IPS-18c (cell line): ENCODE results near the gene NHLH1.

Experiments used
- H3K4me3 ChIP-seq: 2 replicates; pipeline ENCODE4 v1.7.0; 2013; ENCODE audit warnings: low read depth, mild to moderate bottlenecking, low read length, moderate library complexity; ENCODE audit not compliant: insufficient read depth
- H3K9me3 ChIP-seq: one replicate; pipeline ENCODE4 v1.6.1; 2013; ENCODE audit warnings: mild to moderate bottlenecking, low read length, moderate library complexity; ENCODE audit not compliant: control insufficient read depth, insufficient read depth

NHLH1 gene

GRCh38 chr1:160418483-160418882, 51.6 kb downstream of the NHLH1 start:
- H3K9me3 ChIP-seq = no peaks in the 10 kb centered on the region

DNA sequence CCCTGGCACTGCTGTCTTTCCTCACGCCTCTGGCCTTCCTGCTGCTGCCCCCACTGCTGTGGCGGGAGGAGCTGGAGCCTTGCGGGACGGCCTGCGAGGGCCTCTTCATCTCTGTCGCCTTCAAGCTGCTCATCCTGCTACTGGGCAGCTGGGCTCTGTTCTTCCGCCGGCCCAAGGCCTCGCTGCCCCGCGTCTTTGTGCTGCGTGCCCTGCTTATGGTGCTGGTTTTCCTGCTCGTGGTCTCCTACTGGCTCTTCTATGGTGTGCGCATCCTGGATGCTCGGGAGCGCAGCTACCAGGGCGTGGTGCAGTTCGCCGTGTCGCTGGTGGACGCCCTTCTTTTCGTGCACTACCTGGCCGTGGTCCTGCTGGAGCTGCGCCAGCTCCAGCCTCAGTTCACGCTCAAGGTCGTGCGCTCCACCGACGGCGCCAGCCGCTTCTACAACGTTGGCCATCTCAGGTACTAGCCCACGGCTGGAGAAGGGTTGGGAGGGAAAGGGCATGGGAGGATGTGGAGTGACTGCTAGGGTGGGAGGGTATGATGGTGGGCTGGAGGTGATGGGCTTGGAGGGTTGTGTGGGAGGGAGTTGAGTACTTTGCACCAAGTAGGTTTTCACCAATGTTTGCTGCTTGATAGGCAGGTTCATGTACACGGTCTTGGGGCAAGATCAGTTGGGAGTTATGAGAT, 52.4 kb downstream of the NHLH1 start:
- H3K4me3 ChIP-seq = no peak overlapping the region
- no peaks in the 10 kb centered on the region for H3K9me3 ChIP-seq

More at GRCh38 chr1:160418483-160418882, 51.6 kb downstream of the NHLH1 start:
- no peak overlapping the region for H3K4me3 ChIP-seq

DNA sequence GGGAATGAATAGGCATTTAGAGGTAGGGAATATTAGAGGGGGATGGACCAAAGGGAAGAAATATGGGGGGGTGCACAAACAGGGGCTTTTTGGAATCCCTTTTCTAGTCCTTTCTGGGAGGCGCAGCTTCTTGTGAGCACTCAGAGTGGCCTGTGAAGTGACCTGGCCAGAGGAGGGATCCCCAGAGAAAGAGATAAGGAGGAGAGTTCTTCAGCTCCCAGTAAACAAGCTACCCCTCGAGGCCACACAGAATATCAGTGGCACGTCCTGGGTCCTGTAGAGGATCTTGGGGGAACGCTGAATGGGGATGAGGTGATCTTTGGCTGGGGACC, 52.9 kb downstream of the NHLH1 start:
- Histone ChIP-seq H3K4me3 (no peak overlapping the region), H3K9me3 (no peaks in the 10 kb centered on the region)

DNA sequence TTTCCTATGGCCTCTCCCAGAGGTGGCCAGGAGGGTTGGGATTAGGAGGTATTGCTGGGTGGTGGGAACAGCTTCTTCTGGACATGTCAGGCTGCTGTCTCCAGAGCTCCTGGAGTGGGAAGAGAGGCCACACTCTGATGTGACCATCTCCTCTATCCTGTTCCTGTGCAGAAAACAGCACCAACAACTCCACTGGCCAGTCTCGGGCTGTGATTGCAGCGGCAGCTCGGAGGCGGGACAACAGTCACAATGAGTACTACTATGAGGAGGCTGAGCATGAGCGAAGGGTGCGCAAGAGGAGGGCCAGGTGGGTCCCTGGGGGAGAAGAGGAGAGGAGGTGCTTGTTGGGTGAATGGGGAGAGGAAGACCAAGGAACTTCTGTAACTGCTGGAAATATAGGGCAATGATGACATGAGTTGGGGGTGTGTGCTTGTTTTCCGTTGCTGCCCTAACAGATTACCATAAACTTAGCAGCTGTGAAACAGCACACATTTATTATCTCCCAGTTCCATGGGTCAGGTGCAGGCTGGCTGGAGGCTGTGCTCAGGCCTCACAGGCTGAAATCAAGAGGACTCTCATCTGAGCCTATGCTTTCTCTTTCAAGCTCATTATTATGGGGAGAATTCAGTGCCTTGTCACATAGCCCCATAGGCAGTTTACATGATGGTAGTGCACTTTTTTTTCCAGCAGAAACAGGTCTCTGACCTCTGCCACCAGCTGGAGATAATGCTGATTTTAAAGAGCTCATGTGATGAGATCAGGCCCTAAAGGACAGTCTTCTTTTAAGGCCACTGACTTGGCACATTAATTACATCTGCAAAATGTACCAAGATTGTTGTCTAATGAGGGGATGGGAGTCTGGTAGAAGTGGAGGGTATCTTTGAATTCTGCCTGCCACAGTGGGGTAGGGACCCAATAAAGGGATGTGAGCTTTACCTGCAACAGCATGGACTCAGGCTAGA, 54.3 kb downstream of the NHLH1 start:
- Histone ChIP-seq H3K4me3 (no peak overlapping the region), H3K9me3 (no peaks in the 10 kb centered on the region)

DNA sequence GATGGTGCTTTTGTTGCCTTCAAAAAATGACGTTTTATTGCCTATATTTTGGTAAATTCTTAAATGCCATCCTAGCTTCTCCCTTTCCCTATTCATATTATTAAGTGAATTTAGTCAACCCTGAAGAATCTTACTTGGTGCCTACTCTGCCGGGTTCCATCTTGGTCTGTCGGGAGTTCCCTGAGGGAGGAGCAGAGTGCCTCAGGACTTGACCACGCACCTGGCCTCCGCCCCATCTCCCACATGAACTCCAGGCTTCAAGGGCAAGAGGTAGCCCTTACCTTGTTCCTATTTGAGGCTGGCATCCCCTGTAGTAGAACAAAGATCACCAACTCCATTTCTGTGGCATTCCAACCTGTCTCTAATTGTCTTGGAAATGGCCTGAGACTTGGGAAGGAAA, 55.0 kb downstream of the NHLH1 start:
- H3K4me3 ChIP-seq = no peak overlapping the region
- no peaks in the 10 kb centered on the region for H3K9me3 ChIP-seq
